Left renal cortex interstitium (tissue), 4 donors: ENCODE measurements around the gene C3orf20. TPM values are rescaled to one million over a fixed set of nuclear protein-coding genes. Genes with fewer than 3 reads are reported as not detected.

Source experiments
- DNase-seq, 4 donors: peaks; one replicate each; pipeline ENCODE4 v3.0.0-alpha.2; 2013; ENCODE audit warnings: low read depth in 4 of 4, low spot score in 2 of 4, missing footprints in 1 of 4
- polyA plus RNA-seq, 4 donors: library from polyadenylated mRNA; unstranded; fragments of 120-200 nt; gene quantifications; one replicate each; pipeline ENCODE4 v1.2.1, GENCODE V29; 2013; ENCODE audit not compliant: insufficient read length in 4 of 4

Gene C3orf20
- polyA plus RNA-seq, 4 donors: 0.19 to 0.56 (median 0.31) TPM

GRCh38 chr3:14771593-14772497, 96.9 kb downstream of the C3orf20 start:
- DNase-seq: no peak

- no peak for DNase-seq
These were observed 97.7 kb downstream of the C3orf20 start for GRCh38 chr3:14772533-14773138.

GRCh38 chr3:14773281-14773680, 98.3 kb downstream of the C3orf20 start:
- no peak for DNase-seq

GRCh38 chr3:14773691-14774128, 98.8 kb downstream of the C3orf20 start:
- no peak for DNase-seq

- no peak for DNase-seq
These were observed 99.5 kb downstream of the C3orf20 start for GRCh38 chr3:14774431-14774830.

GRCh38 chr3:14775011-14775410, 100.1 kb downstream of the C3orf20 start:
- no peak for DNase-seq

GRCh38 chr3:14775563-14775962, 100.6 kb downstream of the C3orf20 start:
- DNase-seq: no peak

GRCh38 chr3:14779069-14779685, 104.2 kb downstream of the C3orf20 start:
- DNase-seq: no peak

- DNase-seq: no peak
These were observed 106.1 kb downstream of the C3orf20 start for GRCh38 chr3:14780927-14781507.

- no peak for DNase-seq
These were observed 108.6 kb downstream of the C3orf20 start for GRCh38 chr3:14783480-14784086.

- DNase-seq: no peak
These were observed 109.2 kb downstream of the C3orf20 start for GRCh38 chr3:14784087-14784681.

- no peak for DNase-seq
These were observed 110.5 kb downstream of the C3orf20 start for GRCh38 chr3:14785207-14786155.

GRCh38 chr3:14786369-14786768, 111.4 kb downstream of the C3orf20 start:
- DNase-seq: no peak

GRCh38 chr3:14787630-14788029, 112.7 kb downstream of the C3orf20 start:
- DNase-seq: no peak

GRCh38 chr3:14788644-14789043, 113.7 kb downstream of the C3orf20 start:
- DNase-seq: no peak

GRCh38 chr3:14789221-14789620, 114.3 kb downstream of the C3orf20 start:
- DNase-seq: no peak

GRCh38 chr3:14789640-14790285, 114.8 kb downstream of the C3orf20 start:
- no peak for DNase-seq

GRCh38 chr3:14791343-14791945, 116.5 kb downstream of the C3orf20 start:
- DNase-seq: no peak
